ENCODE data around the gene SORCS1.

SORCS1 gene

DNA sequence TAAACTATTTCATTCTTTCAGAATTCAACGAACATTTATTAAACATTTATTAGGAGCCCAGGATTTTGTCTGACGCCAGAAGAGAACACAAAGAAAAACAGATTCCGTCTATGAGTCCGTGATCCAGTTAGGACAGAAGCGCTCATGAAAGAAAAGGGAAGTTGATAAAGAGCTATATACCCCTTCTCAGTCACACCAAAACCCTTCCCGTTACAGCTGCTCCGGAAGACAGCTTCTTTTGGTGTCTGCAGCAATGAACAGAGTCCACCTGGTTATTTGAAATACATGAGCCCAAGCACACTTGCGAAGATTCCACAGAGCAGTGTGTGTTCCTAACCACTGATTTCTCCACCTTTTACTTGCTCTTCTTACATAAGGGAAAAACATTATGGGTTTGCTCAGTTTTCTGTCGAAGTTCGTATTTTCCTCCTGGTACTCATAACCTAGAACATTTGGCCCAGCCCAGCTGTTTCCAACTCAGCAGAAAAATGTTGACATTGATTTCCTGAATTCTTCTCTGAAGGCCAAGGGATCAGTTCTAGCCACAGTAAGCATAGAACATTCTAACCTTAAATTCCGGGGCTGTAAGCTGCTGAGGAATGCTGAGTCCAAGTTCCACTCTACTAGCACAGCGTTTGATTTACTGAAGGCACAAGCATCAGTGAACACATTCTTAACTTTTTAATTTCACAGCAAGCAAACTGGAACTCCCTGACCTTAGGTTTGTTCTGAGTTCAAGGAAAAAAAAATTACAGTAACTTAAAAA lies 206.5 kb downstream of the SORCS1 start:
- Histone ChIP-seq H3K27ac (no peak overlapping the region), H3K4me1 (no peaks in the 10 kb centered on the region), H2AFZ (no peak overlapping the region), H3K9ac (no peak overlapping the region), H3K27me3 (ENCODE audit: control insufficient read depth, insufficient read depth, low read length) (no peaks in the 10 kb centered on the region), H3K4me3 (ENCODE audit: low read depth, low read length) (no peak overlapping the region), H3K9me3 (ENCODE audit: control insufficient read depth, low read length) (no peaks in the 10 kb centered on the region), H3K79me2 (no peaks in the 10 kb centered on the region), H3K36me3 (ENCODE audit: control insufficient read depth, insufficient read depth, low read length) (no peaks in the 10 kb centered on the region), H3K4me2 (ENCODE audit: low read length) (no peak overlapping the region)
- no peak for TF ChIP-seq CTCF (IDR thresholded peaks at IDR 0.05)

- no peak for TF ChIP-seq CTCF (IDR thresholded peaks at IDR 0.05)
- Histone ChIP-seq H3K4me2 (ENCODE audit: low read length) (no peak overlapping the region), H3K4me3 (ENCODE audit: low read depth, low read length) (no peak overlapping the region), H3K27ac (no peak overlapping the region), H3K9me3 (ENCODE audit: control insufficient read depth, low read length) (no peaks in the 10 kb centered on the region), H2AFZ (no peak overlapping the region), H3K4me1 (no peaks in the 10 kb centered on the region), H3K9ac (no peak overlapping the region), H3K36me3 (ENCODE audit: control insufficient read depth, insufficient read depth, low read length) (no peaks in the 10 kb centered on the region), H3K79me2 (no peaks in the 10 kb centered on the region), H3K27me3 (ENCODE audit: control insufficient read depth, insufficient read depth, low read length) (no peaks in the 10 kb centered on the region)
These were observed 208.1 kb downstream of the SORCS1 start for GRCh38 chr10:106956216-106956915.

GRCh38 chr10:106955133-106955532 lies 209.4 kb downstream of the SORCS1 start:
- H3K9me3 ChIP-seq (ENCODE audit: control insufficient read depth, low read length), result no peaks in the 10 kb centered on the region
- no peaks in the 10 kb centered on the region for H3K79me2 ChIP-seq
- no peak overlapping the region for H3K4me2 ChIP-seq (ENCODE audit: low read length)

GRCh38 chr10:106952033-106952432 lies 212.5 kb downstream of the SORCS1 start:
- Histone ChIP-seq H3K79me2 (no peaks in the 10 kb centered on the region), H3K4me3 (ENCODE audit: low read depth, low read length) (no peak overlapping the region), H3K27ac (no peak overlapping the region), H3K4me1 (no peaks in the 10 kb centered on the region), H3K27me3 (ENCODE audit: control insufficient read depth, insufficient read depth, low read length) (no peaks in the 10 kb centered on the region), H3K36me3 (ENCODE audit: control insufficient read depth, insufficient read depth, low read length) (no peaks in the 10 kb centered on the region), H3K9me3 (ENCODE audit: control insufficient read depth, low read length) (no peaks in the 10 kb centered on the region), H3K4me2 (ENCODE audit: low read length) (no peak overlapping the region), H3K9ac (no peak overlapping the region), H2AFZ (no peak overlapping the region)
- no peak for TF ChIP-seq CTCF (IDR thresholded peaks at IDR 0.05)

More at GRCh38 chr10:106955133-106955532, 209.4 kb downstream of the SORCS1 start:
- Histone ChIP-seq H3K36me3 (ENCODE audit: control insufficient read depth, insufficient read depth, low read length) (no peaks in the 10 kb centered on the region), H3K4me1 (no peaks in the 10 kb centered on the region), H2AFZ (no peak overlapping the region), H3K9ac (no peak overlapping the region), H3K27ac (no peak overlapping the region), H3K4me3 (ENCODE audit: low read depth, low read length) (no peak overlapping the region), H3K27me3 (ENCODE audit: control insufficient read depth, insufficient read depth, low read length) (no peaks in the 10 kb centered on the region)
- TF ChIP-seq CTCF (IDR thresholded peaks at IDR 0.05), result no peak
